HG03108 (cell line): ENCODE measurements around the gene GALR1.
A peak's percentile ranks its signal among the peaks of the same experiment; 100 is the strongest.
"Not testable (repeated sequence)": the region's sequence is repeated elsewhere in the genome, so short reads cannot be mapped to it uniquely, and the experiment has no call there.

Source experiments
- ATAC-seq: cut with Tn5 transposase; IDR thresholded peaks from one replicate; pipeline ENCODE4 v1.9.1; 2021; ENCODE audit warnings: moderate library complexity; ENCODE audit not compliant: unreplicated experiment

GALR1 gene, protein sequence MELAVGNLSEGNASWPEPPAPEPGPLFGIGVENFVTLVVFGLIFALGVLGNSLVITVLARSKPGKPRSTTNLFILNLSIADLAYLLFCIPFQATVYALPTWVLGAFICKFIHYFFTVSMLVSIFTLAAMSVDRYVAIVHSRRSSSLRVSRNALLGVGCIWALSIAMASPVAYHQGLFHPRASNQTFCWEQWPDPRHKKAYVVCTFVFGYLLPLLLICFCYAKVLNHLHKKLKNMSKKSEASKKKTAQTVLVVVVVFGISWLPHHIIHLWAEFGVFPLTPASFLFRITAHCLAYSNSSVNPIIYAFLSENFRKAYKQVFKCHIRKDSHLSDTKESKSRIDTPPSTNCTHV

DNA sequence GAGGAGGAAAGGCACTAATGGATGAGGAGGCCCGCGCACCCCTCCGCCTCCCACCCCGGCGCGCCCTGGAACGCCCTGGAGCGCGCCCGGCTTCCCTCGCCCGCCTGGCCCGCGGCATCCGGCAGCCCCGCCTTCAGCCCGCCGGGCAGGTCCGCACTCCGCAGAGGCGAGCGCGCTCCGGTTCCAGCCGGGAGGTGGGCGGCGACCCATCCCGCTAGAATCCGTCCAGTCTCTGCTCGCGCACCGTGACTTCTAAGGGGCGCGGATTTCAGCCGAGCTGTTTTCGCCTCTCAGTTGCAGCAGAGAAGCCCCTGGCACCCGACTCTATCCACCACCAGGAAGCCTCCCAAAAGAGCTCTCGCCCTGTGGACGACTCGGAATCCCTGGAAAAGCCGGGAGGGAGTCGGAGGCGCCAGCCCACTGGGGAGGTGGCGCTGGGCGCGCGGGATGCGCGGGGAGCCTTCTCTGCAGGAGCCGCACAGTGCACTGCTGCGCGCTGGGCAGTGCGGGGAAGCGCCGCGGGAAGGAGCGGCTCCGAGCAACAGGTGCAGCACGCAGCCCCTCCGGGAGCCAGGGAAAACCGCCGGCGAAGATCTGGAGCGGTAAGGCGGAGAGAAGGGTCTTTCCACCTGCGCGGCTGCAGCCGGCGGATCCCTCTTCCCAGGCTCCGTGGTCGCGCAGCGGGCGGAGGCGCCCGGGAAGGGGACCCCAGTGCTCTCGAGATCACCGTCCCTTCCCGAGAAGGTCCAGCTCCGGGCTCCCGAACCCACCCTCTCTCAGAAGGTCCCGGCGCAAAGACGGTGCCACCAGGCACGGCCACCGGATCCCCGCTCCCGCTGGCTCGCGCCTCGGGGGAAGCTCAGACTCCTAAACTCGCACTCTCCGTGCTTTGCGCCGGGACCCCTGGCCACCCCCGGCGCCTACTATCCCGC, at the start of gene GALR1:
Gene GALR1 (plus strand): TSS at position 280 of the 932 bp plus-strand sequence. CDS start 701 bp downstream, outside the sequence.
- no peak for ATAC-seq

DNA sequence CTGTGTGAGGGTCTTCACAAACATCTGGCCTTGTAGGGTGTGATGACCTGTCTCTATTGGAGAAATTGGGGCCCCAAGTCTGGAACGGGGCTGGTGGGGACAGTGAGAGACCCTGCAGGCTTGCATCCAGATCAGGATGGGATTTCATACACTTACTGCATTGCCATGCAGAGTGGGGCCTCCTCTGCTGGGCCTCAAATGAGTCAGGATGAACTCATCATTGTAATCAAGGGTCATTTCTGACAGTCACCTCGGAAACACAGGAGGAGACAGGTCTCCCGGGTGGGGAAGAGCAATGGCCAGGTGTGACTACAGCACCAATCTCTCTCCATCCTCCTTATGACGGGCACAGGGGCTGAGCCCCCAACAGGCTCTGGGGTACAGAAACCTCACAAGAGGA, 48.1 kb upstream of the GALR1 start:
- ATAC-seq: no peak

DNA sequence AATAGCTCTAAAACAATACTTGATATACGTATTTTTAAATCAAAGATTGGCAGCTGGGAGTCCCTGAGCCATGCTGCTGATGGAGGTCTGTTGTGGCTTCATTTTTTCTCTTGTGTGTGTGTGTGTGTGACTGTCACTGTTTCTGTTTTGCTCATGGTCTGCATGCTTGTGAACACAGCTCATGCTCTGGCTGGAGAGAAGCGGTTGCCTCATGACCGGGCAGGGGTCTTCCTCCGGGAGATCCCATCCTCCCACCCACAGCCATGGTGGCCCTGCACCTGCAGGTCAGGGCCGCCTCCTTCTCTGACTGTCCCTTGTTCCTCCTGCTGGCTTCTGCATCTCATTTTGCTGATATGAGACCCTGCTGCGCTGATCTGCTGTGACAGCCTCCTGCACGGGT, 47.3 kb upstream of the GALR1 start:
- ATAC-seq: no peak

- ATAC-seq: no peak
These were observed 46.6 kb upstream of the GALR1 start for GRCh38 chr18:77203071-77203470.

- ATAC-seq: no peak
These were observed 45.8 kb upstream of the GALR1 start for GRCh38 chr18:77203851-77204250.

DNA sequence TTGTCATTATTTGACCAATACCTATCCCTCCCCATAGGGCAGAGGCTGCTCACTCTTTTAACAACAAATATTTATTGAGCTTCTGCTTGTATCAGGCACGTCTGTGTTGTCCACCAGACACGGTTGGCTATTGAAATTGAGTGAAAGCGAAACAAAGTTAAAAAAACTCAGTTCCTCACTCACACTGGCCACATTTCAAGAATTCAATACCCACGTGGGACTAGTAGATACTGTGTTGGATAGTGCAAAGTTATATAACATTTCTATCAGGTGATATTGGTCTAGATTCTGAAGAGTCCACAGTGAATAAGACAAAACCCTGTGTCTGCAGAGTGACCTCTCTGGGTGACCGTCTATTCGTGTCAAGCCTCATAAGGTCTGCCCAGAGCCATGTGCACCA, 43.9 kb upstream of the GALR1 start:
- no peak for ATAC-seq

DNA sequence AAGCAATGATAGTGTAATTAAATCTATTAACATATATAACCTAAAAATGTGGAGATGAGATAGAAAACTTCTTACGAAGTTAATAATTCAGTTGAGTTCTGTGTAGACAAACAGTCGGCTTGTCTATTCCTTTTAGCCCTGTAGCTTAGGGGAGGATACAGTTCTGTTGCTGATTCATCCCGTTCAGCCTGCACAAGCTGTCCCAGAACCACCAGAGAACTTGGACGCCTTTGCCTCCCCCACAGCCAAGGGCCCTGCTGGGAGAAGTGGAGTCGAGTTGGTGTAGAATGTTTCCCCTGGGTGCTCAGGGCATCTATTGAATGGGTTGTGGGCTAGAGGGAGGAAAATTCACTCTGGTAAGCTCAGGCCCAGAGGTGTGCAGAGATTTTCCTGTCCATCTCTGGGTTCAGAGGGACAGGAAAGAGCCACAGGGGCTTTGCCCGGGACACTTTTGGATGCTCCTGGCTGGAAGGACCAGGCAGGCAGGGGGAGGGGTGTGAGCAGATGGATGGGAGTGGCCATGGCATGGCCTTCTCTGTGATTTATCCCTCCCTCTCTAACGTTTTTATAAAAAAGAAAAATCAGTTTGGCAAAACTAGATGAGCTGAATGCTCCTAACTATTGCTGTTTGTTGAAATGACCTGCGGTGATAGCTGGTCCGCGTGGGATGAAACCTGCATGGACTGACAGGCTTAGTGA, 42.8 kb upstream of the GALR1 start:
- ATAC-seq: no peak

DNA sequence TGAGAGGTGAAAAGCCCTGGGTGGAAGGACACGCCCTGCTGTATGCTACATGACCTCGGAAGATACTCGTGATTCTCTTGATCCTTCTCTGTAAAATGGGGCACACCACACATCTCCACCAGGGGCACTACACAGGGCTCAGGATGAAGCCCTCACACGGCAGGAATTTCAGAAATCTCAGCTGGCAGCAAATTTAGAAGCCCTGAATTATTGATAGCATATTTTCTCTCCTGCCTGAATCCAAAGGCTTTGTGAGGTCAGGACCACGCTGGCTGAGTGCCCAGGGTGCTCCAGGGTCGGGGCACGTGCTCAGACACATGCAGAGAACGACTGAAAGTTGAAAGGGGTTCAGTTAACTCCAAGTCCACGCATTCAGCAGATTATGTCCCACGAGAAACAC, 42.1 kb upstream of the GALR1 start:
- ATAC-seq: no peak

DNA sequence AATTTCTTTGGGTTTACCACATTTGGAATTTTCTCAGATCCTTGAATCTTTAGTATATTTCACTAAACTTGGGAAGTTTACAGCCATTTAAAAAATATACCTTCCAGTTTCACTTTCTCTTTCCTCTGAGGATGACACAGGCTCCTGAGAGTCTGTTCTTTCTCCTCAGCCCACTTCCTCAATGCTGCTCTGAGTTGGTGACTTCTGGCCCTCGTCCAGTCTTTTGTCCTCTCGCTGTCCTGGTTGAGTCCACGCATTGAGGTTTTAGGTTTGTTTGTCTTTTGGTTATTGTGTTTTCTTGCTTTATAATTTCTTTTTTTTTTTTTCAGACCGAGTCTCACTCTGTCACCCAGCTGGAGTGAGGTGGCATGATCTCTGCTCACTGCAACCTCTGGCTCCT, 40.7 kb upstream of the GALR1 start:
- peak; percentile 73 for ATAC-seq

- ATAC-seq: no peak
These were observed 40.1 kb upstream of the GALR1 start for GRCh38 chr18:77209587-77209986.

GRCh38 chr18:77210249-77210648, 39.4 kb upstream of the GALR1 start:
- no peak for ATAC-seq

DNA sequence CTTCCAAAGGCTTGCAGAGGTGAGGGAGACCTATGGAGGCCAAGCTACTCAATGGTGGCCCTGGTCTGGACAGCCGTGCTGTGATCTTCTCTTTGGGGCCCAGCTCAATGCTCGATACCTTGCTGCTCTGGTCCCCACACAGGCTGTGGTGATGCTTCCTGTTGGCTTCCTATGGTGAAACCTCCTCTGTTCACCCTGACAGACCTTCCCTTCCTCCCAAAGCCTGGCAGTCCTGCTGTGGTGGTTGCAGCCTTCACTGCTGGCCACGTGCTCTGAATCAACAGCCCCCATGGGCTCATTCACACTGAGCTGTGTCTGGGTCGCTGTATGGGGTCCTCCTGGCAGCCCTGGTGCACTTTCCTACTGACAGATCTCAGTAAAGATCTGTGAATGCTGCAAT, 31.0 kb upstream of the GALR1 start:
- no peak for ATAC-seq

DNA sequence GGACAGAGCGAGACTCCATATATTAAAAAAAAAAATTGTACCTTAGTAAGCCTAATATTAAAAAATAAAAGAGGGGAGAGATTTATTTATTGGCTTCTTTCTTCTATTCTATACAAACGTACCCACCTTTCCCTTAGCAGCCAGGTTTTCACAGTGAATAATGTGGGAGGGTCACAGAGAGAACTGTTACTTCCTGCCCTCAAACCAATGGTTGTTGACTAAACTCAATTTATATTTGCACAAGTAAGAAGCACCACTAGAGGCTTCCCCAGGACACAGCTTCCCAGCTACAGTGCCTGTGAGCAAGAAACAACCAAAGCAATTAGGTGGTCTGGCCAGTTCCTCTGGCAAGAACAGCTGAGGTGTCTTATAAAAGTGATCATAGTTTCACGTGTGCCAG, 28.9 kb upstream of the GALR1 start:
- ATAC-seq: no peak

DNA sequence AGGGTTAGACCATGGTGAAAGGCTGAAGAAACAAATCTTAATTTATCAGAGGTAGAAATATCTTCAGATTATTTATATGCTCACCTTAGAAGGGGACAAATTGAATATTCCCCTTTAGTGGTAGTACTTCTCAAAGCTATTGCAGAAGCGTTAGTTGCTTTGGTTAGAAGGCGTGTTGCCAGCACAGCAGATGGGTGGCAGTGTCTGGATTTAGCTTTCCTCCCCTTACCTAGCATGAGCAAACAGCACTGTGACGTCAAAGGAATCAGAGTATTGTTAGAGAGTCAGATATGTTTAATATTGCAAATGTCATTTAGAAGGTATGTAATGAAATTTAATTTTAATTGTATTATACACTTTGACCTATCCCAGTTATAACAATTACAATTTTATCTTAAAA, 27.2 kb upstream of the GALR1 start:
- ATAC-seq: no peak

GRCh38 chr18:77223221-77223639, 26.4 kb upstream of the GALR1 start:
- no peak for ATAC-seq

DNA sequence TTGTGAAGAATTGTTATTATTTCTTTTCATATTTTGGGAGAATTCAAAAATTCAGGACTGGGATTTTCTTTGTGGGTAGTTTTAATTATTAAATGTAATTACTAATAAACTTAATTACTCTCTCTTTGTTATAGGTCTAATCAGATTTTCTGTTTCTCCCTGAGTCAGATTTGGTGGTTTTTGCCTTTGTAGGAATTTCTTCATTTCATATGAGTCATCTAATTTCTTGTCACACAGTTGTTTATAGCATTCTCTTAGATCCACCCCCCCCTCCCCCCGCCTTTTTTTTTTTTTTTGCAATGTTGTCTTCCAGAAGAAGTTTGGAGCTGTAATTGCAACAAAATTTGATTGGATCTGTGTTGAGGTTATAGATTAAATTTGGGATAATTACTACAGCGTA, 26.0 kb upstream of the GALR1 start:
- no peak for ATAC-seq

DNA sequence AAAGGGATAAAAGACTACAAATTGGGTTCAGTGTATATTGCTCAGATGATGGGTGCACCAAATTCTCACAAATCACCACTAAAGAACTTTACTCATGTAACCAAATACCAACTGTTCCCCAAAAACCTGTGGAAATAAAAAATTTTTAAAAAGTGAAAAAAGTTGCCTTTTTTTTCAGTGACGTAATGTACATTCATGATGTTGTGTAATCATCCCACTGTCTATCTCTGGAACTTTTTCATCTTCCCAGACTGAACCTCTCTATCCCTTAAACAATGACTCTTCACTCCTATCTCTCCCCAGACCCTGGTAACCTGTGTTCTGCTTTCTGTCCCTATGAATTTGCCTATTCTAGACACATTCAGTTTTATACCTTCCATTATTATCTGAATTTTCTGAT, 19.0 kb upstream of the GALR1 start:
- no peak for ATAC-seq

DNA sequence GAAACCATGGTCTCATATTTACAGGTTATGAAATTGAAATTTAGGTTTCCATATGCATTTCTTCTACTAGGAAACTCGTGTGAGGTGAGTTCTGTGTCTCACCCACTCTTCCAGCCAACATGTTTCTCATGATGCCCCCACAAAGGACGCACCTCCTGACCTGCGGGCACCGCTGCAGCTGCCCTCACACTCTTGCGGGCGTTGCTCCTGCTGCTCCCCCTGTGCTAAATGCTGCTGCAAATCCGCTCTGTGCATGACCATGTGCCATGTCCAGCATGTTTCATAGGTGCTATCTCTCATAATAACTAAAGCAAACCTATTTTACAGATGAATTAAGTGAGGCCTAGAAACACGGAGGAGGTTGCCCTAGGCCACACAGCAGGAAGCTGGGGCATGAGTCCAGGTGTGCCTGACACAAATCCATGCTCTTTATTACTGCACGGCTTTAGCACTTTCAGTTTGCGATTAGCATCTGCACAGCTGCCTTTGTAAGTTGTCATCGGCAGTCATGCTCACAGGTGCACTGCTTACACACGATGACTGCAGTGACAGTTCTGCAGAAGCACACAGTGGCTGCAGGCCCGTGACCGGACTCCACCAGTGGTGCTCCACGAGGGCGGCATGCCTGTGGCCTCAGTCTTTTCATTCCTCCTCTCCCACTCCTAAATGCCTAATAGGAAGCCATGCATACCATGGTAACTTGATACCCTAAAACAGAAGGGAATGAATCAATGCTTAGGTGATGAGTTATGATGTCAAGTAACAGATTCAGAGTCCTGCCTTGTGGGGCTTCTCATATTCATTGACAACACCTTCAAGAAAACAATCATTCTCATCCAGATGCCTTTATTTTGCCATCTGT, 14.9 kb upstream of the GALR1 start:
- ATAC-seq: no peak

DNA sequence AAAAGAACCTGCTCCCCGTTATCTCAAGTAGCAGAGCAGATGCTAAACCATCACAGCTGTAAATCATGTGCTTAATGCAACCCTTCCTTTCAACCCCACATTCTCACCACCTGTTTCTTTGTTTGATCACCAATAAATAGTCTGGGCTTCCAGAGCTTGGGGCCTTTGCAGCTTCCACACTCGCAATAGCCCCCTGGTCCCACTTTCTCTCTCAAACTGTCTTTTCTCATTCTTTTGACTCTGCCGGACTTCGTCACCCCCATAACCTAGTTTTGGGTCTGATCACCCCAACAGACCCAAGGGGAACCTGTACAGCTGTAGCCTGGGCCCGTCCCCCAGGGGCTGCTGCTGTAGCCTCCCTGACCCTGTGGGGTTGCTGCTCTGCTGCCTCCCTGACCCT, 10.4 kb upstream of the GALR1 start:
- ATAC-seq: not testable (repeated sequence)

DNA sequence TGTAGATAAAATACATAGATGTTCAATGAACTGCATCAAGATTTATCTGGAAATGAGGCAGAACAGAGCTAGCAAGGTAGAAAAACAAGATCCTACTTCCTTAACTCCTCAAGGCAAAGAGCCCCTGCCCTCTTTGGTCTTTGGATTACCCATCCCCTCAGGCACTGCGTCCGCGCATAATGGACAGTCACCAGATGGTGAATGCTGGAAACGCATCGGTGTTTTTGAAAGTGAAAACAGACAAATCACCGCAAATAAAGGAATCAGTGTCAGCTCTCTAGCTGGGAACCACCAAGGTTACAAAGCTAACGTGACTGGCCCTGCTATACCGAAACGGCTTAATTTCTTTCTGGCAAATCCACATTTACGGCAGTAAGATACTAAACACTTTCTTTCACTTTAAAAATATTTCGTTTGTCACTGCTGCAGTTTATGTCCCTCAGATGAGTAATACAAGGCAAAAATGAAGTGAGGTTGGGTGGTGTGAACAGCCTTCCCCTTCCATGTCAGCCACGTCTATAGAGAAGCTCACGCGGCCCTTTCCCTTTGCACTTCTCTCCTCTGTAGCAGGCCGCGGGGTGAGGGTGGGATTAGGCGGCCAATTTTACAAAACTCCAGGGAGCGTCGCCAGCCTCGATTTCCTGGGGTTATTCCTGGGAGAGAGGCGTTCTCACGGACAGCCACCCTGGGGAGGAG, 627 bp upstream of the GALR1 start:
- ATAC-seq: no peak
